ENCODE results near the gene AP3B1. TPM values are rescaled to one million over a fixed set of nuclear protein-coding genes. Genes with fewer than 3 reads are reported as not detected.
A peak's percentile ranks its signal among the peaks of the same experiment; 100 is the strongest.

AP3B1 gene
- total RNA-seq, 1 experiment from 2014 or later = 39.7 TPM

DNA sequence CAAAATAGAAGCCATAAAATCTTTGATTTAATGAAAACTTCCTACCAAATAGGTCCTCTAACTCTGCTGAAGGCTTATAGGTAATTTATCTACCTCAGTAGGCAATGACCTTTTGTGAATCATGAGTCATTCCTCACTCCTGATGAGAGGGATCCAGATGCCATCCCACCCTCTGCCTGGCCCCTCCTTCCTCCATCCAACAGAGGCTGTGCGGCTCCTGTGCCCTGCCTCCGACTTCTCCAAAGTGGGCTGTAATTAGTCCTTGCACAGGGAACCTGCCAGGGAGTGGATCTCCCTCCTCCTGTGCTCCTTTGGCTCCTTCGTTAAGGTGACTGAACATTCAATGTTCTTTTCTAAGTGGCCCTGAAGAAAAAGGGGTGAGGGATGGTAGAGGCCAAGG is 304.5 kb downstream of the AP3B1 start:
- intact Hi-C loops (cut with micrococcal nuclease) = no loop called here
- no peaks in the 10 kb centered on the region for H3K27me3 Mint-ChIP-seq (ENCODE audit: insufficient read depth, unreplicated experiment)
- no peak overlapping the region for H3K27ac Mint-ChIP-seq (ENCODE audit: low read depth, unreplicated experiment)
- no peaks in the 10 kb centered on the region for H3K36me3 Mint-ChIP-seq (ENCODE audit: insufficient read depth, unreplicated experiment)
- CTCF ChIA-PET = no interaction called here
- no peak for DNase-seq (ENCODE audit: unreplicated experiment)
- BruUV-seq (replicated peaks) = no TSS peak
- no peak overlapping the region for H3K4me3 Mint-ChIP-seq (ENCODE audit: unreplicated experiment)
- no peaks in the 10 kb centered on the region for H3K9me3 Mint-ChIP-seq (ENCODE audit: unreplicated experiment)
- TF ChIP-seq, protein P1, sequence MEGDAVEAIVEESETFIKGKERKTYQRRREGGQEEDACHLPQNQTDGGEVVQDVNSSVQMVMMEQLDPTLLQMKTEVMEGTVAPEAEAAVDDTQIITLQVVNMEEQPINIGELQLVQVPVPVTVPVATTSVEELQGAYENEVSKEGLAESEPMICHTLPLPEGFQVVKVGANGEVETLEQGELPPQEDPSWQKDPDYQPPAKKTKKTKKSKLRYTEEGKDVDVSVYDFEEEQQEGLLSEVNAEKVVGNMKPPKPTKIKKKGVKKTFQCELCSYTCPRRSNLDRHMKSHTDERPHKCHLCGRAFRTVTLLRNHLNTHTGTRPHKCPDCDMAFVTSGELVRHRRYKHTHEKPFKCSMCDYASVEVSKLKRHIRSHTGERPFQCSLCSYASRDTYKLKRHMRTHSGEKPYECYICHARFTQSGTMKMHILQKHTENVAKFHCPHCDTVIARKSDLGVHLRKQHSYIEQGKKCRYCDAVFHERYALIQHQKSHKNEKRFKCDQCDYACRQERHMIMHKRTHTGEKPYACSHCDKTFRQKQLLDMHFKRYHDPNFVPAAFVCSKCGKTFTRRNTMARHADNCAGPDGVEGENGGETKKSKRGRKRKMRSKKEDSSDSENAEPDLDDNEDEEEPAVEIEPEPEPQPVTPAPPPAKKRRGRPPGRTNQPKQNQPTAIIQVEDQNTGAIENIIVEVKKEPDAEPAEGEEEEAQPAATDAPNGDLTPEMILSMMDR (IDR thresholded peaks at IDR 0.05; ENCODE audit: unreplicated experiment) = no peak
- POLR2A ChIA-PET = no interaction called here
- H3K4me1 Mint-ChIP-seq (ENCODE audit: insufficient read depth, unreplicated experiment) = no peaks in the 10 kb centered on the region

DNA sequence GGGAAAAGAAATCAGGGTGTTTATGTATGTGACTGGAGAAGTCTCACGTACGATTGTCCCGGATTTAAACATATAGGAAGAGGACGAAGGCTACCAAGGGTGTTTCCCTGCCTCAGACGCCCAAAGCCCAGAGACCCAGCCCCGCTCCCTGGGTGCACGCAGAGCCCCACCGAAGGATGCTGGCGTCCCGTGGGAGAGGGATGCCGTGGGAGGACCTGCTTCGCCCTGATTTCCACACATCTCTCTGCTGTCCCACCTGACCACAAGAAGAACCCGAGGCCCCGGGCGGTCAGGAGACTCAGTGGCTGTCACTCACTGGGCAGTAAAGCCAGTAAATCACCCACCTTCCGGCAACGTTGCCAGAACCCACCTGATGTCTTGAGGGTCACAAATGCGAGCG is 306.5 kb downstream of the AP3B1 start:
- no TSS peak for BruUV-seq (replicated peaks)

DNA sequence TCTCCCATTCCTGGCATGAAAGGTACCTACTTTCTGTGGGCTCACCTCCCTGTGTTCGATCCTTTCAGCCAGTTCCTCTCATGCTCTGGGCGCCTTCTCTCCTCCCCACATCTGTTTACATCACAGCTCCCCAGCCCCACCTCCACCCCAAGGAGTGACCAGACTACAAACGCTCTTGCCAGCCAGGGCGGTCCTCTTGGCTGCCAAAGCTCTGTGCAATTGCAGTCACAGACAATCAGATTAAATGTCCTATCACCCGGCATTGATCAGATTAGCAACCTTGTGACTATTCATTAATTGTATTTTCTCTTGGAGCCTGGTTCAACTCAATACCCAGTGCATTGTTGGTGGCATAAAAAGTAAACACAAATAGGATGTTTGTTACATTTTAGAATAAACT is 307.2 kb downstream of the AP3B1 start:
- H3K27me3 Mint-ChIP-seq (ENCODE audit: insufficient read depth, unreplicated experiment) = no peaks in the 10 kb centered on the region
- ChIA-PET POLR2A (no interaction called here), CTCF (interaction anchor here (0.7 kb wide), 1 partner anchor 187 kb away, joined by 3 read pairs; no protein-coding TSS in a partner anchor)
- TF ChIP-seq, protein P1 (IDR thresholded peaks at IDR 0.05; ENCODE audit: unreplicated experiment) = no peak
- H3K4me1 Mint-ChIP-seq (ENCODE audit: insufficient read depth, unreplicated experiment) = no peaks in the 10 kb centered on the region
- H3K9me3 Mint-ChIP-seq (ENCODE audit: unreplicated experiment) = no peaks in the 10 kb centered on the region
- peak overlapping the region; percentile 59 for H3K27ac Mint-ChIP-seq (ENCODE audit: low read depth, unreplicated experiment)
- BruUV-seq (replicated peaks) = no TSS peak
- no peak overlapping the region for H3K4me3 Mint-ChIP-seq (ENCODE audit: unreplicated experiment)
- intact Hi-C loops (cut with micrococcal nuclease) = no loop called here
- no peak for DNase-seq (ENCODE audit: unreplicated experiment)
- H3K36me3 Mint-ChIP-seq (ENCODE audit: insufficient read depth, unreplicated experiment) = no peaks in the 10 kb centered on the region

More for the DNA sequence above, 306.5 kb downstream of the AP3B1 start:
- TF ChIP-seq, protein P1 (IDR thresholded peaks at IDR 0.05; ENCODE audit: unreplicated experiment) = no peak
- DNase-seq (ENCODE audit: unreplicated experiment) = no peak
- H3K36me3 Mint-ChIP-seq (ENCODE audit: insufficient read depth, unreplicated experiment) = no peaks in the 10 kb centered on the region
- H3K4me3 Mint-ChIP-seq (ENCODE audit: unreplicated experiment) = no peak overlapping the region
- H3K27ac Mint-ChIP-seq (ENCODE audit: low read depth, unreplicated experiment) = no peak overlapping the region
- CTCF ChIA-PET = interaction anchor here (0.6 kb wide), 1 partner anchor 51 kb away, joined by 3 read pairs; no protein-coding TSS in a partner anchor
- H3K4me1 Mint-ChIP-seq (ENCODE audit: insufficient read depth, unreplicated experiment) = no peaks in the 10 kb centered on the region
- H3K9me3 Mint-ChIP-seq (ENCODE audit: unreplicated experiment) = no peaks in the 10 kb centered on the region
- POLR2A ChIA-PET = no interaction called here
- intact Hi-C loops (cut with micrococcal nuclease) = no loop called here
- H3K27me3 Mint-ChIP-seq (ENCODE audit: insufficient read depth, unreplicated experiment) = no peaks in the 10 kb centered on the region

DNA sequence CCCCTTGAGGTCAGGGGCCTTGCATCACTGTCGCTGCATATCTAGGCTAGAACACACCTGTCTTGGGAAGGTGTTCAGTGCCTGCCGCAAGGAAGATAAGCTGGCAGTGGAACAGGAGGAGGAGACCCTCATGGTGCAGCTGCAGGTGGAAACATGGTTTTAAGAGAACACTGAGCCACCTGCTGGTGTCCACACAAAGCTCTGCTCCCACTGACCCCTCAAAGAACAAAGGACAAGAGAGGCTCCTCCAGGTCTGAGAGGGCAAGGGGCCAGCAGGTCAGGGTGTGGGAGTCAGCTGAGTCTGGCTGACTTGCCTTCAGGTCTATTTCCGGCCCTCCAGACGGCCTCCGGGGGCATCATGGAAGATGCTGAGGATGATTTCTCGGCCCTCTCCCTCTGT is 308.2 kb downstream of the AP3B1 start:
- no peaks in the 10 kb centered on the region for H3K36me3 Mint-ChIP-seq (ENCODE audit: insufficient read depth, unreplicated experiment)
- no TSS peak for BruUV-seq (replicated peaks)
- TF ChIP-seq, protein P1 (IDR thresholded peaks at IDR 0.05; ENCODE audit: unreplicated experiment) = no peak
- intact Hi-C loops (cut with micrococcal nuclease) = no loop called here
- H3K27me3 Mint-ChIP-seq (ENCODE audit: insufficient read depth, unreplicated experiment) = no peaks in the 10 kb centered on the region
- H3K4me1 Mint-ChIP-seq (ENCODE audit: insufficient read depth, unreplicated experiment) = no peaks in the 10 kb centered on the region
- no peak overlapping the region for H3K27ac Mint-ChIP-seq (ENCODE audit: low read depth, unreplicated experiment)
- ChIA-PET POLR2A (no interaction called here), CTCF (interaction anchor here (0.6 to 1.1 kb wide), 2 partner anchors 9 to 20 kb away, joined by 3 to 4 read pairs; no protein-coding TSS in a partner anchor)
- no peak overlapping the region for H3K4me3 Mint-ChIP-seq (ENCODE audit: unreplicated experiment)
- no peak for DNase-seq (ENCODE audit: unreplicated experiment)
- H3K9me3 Mint-ChIP-seq (ENCODE audit: unreplicated experiment) = no peaks in the 10 kb centered on the region

Data from MCF 10A (cell line).